Activated CD4-positive, CD25-positive, alpha-beta regulatory T cell treated with anti-CD3 and anti-CD28 coated beads, Interleukin-2, amount 50 U/mL, for 72 hours (primary cell): ENCODE data around the gene TPRG1L.
"Not testable (repeated sequence)": the region's sequence is repeated elsewhere in the genome, so short reads cannot be mapped to it uniquely, and the experiment has no call there.

ENCODE experiments used
- DNase-seq: peaks from one replicate; pipeline ENCODE4 v3.0.0; 2021

Gene TPRG1L

DNA sequence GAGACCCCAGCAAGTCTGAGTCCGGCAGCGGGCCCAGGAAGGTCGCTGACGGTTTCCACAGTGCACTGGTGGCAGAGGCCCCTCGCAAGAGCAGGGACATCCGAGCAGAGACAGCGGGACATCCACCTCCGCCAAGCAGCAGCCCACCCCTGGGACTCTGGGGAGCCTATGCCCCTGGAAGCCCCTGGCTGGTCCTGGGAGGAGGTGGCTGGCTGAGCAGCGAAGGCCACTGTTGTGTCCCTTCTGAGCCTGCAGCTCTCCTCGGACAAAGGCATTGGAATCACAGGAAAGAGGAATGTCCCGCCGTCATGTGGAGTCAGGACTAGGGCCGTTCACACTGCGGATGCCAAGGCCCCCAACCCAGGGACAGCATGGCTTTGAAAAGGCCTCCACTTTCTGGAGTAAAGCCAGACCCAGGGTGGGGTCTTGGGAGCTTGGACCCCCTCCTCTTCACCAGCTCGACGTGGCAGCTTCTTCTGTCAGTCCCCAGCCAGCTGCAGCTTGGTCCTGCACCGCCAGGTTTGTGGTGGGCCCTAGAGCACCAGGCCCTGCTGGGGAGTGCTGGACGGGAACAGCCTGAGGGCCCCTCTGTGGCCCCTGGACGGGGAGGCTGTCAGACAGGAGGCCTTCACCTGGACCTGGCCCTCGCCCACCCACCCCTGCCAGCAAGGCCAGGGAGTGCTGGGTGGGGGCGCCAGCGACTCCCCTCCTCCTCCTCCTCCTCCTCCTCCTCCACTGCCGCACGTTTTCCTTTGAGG, 14.9 kb upstream of the TPRG1L start:
- no peak for DNase-seq

- DNase-seq, result no peak
These were observed 14.2 kb upstream of the TPRG1L start for GRCh38 chr1:3610527-3611169.

GRCh38 chr1:3611170-3612019, 13.4 kb upstream of the TPRG1L start, which contains the start of gene MEGF6:
MEGF6 (minus strand) TSS chr1:3611508; CDS start chr1:3611268, 240 bp downstream.
- no peak for DNase-seq

- DNase-seq, result no peak
These were observed 12.7 kb upstream of the TPRG1L start for GRCh38 chr1:3612123-3612522.

- DNase-seq, result no peak
These were observed 9.8 kb upstream of the TPRG1L start for GRCh38 chr1:3614755-3615742.

GRCh38 chr1:3616861-3617260, 8.0 kb upstream of the TPRG1L start:
- DNase-seq, result no peak

GRCh38 chr1:3617806-3618345, 6.9 kb upstream of the TPRG1L start:
- no peak for DNase-seq

DNA sequence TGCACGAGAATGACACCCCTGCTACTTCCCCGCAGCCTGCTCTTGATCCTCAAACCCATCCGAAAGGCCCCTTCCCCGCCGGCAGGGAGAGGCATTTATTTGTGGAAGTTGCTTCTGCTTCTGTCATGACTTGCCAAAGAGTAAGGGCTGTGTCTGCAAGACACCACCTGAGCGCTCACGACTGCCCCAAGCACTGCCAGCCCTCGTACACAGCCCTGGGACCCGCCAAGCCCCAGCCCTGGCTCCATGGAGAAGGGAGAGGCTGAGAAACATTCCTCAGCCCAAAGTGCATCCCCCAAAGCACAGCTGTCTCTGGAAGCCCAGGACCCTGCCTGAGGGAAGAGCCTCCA, 6.3 kb upstream of the TPRG1L start:
- DNase-seq, result no peak

DNA sequence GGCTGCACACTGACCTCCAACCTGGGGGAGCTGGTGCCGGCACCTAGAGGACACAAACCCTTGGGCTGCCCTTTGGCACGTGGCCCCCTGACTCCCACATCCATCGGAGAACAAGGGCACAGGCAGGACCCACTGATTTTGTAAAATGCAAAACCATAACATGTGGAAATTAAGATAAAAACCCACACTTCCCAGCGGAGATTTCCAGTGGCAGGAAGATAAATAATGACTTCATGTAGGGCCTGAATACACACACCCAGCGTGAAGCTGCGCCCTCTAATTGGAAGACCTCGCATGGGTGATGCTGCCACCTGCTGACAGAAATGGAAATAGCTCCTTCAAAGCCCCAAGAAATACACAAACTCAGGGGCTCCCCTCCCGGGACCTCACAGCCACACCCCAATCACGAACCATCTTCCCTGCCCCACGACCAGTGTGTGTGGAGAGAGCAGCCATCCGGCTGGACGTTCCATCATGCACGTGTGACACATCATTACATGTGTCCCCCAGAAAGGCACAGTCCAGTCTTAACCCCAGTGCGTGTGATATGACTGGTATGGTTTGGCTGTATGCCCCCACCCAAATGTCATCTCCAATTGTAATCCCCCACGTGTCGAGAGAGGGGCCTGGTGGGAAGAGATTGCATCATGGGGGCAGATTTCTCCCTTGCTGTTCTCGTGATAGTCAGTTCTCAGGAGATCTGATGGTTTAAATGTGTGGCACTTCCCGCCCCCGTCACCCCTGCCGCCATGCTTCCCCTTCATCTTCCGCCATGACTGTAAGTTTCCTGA, 5.7 kb upstream of the TPRG1L start:
- DNase-seq, result peak; percentile 66

DNA sequence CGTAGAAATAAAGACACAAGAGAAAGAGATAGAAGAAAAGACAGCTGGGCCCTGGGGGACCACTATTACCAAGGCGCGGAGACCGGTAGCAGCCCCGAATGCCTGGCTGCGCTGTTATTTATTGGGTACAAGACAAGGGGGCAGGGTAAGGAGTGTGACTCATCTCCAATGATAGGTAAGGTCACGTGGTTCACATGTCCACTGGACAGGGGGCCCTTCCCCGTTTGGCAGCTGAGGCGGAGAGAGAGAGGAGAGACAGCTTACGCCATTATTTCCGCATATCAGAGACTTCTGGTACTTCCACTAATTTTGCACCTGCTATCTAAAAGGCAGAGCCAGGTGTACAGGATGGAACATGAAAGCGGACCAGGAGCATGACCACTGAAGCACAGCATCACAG, 4.1 kb upstream of the TPRG1L start:
- DNase-seq, result no peak

DNA sequence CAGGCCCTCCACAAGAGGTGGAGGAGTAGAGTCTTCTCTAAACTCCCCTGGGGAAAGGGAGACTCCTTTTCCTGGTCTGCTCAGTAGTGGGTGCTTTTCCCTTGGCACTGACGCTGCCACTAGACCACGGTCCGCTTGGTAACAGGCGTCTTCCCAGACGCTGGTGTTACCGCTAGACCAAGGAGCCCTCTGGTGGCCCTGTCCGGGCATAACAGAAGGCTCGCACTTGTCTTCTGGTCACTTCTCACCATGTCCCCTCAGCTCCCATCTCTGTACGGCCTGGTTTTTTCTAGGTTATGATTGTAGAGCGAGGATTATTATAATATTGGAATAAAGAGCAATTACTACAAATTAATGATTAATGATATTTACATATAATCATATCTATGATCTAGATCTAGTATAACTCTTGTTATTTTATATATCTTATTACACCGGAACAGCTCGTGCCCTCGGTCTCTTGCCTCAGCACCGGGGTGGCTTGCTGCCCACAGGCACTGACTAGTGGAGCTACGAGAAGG, 3.6 kb upstream of the TPRG1L start:
- DNase-seq, result not testable (repeated sequence)

- DNase-seq, result not testable (repeated sequence)
These were observed 2.7 kb upstream of the TPRG1L start for GRCh38 chr1:3622102-3622501.

DNA sequence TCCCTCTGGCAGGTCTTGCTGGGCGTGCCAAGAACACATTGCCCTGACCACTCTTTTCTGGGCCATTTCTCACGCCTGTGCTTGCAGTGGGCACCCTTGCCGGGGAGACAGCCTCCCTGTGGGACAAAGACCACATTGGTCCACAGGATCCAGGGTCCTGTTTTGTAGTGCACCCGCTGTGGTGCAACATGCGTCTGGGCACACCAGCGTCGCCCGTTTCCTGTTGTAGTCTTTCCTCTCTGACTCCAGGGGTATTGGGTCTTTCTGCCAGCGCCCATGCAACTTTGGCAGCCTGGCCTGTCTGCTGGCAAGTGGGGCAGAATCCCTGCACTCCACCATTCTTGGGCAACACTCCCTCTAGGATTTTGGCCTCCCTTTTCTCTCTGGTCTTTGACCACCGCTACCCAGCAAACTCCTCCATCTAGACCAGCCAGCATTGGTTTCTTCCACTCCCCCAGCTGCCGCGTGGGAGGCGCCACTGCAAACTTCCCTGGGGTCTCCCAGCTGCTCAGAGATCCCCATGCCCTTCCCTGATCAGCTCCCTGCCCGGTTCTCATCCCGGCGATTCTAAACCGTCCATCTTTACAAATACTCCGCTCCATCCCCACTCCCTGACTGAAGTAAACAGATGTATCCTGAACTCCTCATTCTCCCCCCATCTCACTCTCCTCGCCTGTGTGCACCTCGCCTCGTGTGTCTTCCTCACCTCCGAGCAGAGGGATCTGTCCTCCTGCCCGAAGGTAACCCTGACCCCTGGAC, 1.2 kb upstream of the TPRG1L start:
- DNase-seq, result no peak

DNA sequence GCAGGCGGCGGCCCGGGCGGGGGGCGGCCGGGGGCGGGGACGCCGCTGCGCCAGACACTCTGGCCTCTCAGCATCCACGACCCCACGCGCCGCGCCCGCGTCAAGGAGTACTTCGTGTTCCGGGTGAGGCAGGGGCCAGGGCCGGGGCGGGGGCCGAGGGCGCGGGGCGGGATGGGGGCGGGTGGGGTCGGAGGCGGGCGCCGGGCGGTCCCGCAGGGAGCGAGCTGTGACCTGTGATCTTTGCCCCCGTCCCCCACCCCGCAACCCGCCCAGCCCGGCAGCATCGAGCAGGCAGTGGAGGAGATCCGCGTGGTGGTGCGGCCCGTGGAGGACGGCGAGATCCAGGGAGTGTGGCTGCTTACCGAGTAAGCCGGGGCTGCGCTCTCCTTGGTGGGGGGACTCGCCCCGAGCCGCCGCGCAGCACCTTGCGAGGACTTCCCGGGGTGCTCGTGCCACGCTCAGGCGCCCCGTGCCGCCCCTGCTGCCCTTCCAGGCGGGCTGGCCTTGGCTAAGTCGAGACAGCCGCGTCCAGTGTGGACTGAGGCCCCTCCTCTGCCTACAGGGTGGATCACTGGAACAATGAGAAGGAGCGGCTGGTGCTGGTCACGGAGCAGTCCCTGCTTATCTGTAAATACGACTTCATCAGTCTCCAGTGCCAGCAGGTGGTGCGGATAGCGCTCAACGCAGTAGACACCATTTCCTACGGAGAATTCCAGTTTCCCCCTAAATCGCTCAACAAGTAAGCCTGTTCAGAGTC, 514 bp downstream of the TPRG1L start:
- DNase-seq, result no peak

DNA sequence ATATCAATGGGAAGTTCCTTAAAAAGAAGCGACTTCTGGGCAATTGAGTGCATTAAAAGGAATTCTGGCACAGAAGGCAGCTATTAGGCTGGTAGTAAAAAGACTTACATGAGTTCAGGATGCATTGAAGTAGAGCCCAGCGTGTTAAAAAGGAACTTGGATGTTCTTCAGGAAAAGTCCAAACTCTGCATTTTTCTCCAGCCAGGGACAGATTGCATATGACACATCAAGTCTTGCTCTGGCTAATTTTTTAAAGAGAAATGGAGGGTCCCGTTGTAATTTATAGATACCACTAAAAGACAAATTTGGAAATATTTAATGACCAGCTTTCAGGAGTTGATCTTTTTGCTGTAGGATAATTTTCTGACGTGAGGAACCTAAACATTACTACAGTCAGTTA, 1.2 kb downstream of the TPRG1L start:
- no peak for DNase-seq

- no peak for DNase-seq
These were observed 2.9 kb downstream of the TPRG1L start for GRCh38 chr1:3627515-3628253.

GRCh38 chr1:3628445-3628844, 3.6 kb downstream of the TPRG1L start:
- no peak for DNase-seq

GRCh38 chr1:3629561-3630160, 4.8 kb downstream of the TPRG1L start:
- DNase-seq, result no peak
